IPS DF 4.7 (cell line): ENCODE results near the gene MED12.

ENCODE experiments used
- DNase-seq: peaks from one replicate; pipeline ENCODE4 v3.0.0-alpha.2; 2013; ENCODE audit warnings: low spot score; ENCODE audit errors: extremely low read depth

Gene MED12

GRCh38 chrX:71118032-71118984, at the start of gene MED12:
Gene MED12 (plus strand): TSS chrX:71118596. CDS start chrX:71118755, 159 bp downstream.
- no peak for DNase-seq

GRCh38 chrX:71070531-71070930, 47.9 kb upstream of the MED12 start:
- no peak for DNase-seq

GRCh38 chrX:71081330-71082123, 36.9 kb upstream of the MED12 start:
- no peak for DNase-seq

GRCh38 chrX:71082124-71082647, 36.2 kb upstream of the MED12 start:
- DNase-seq: no peak

GRCh38 chrX:71082822-71083221, 35.6 kb upstream of the MED12 start:
- no peak for DNase-seq

- DNase-seq: no peak
Observed at GRCh38 chrX:71085900-71086299, 32.5 kb upstream of the MED12 start.

GRCh38 chrX:71091263-71091662, 27.1 kb upstream of the MED12 start:
- no peak for DNase-seq

GRCh38 chrX:71095033-71095432, 23.4 kb upstream of the MED12 start:
- no peak for DNase-seq

- no peak for DNase-seq
Observed at GRCh38 chrX:71095555-71095980, 22.8 kb upstream of the MED12 start, which contains the start of gene FOXO4. Gene FOXO4 (plus strand): TSS chrX:71095851. CDS start chrX:71096529, 678 bp downstream.

- DNase-seq: no peak
Observed at GRCh38 chrX:71095981-71096759, 22.2 kb upstream of the MED12 start.

GRCh38 chrX:71096760-71097032, 21.7 kb upstream of the MED12 start:
- no peak for DNase-seq

- no peak for DNase-seq
Observed at GRCh38 chrX:71098302-71098701, 20.1 kb upstream of the MED12 start.

GRCh38 chrX:71098951-71099506, 19.4 kb upstream of the MED12 start:
- DNase-seq: no peak

- DNase-seq: no peak
Observed at GRCh38 chrX:71099736-71100135, 18.7 kb upstream of the MED12 start.

GRCh38 chrX:71100581-71101505, 17.6 kb upstream of the MED12 start:
- DNase-seq: no peak

- DNase-seq: no peak
Observed at GRCh38 chrX:71102292-71102691, 16.1 kb upstream of the MED12 start.

GRCh38 chrX:71103110-71103983, 15.0 kb upstream of the MED12 start:
- DNase-seq: no peak

- DNase-seq: no peak
Observed at GRCh38 chrX:71105628-71106027, 12.8 kb upstream of the MED12 start.

- DNase-seq: no peak
Observed at GRCh38 chrX:71106427-71106826, 12.0 kb upstream of the MED12 start, which contains the start of gene CXorf65. Gene CXorf65 (minus strand): TSS chrX:71106740. CDS start chrX:71106556, 184 bp downstream.
